ENCODE results near the gene OGA. TPM values are rescaled to one million over a fixed set of nuclear protein-coding genes. Genes with fewer than 3 reads are reported as not detected.
A peak's percentile ranks its signal among the peaks of the same experiment; 100 is the strongest.

Gene OGA
- total RNA-seq, 1 donor from 2014 or later = 275 TPM

DNA sequence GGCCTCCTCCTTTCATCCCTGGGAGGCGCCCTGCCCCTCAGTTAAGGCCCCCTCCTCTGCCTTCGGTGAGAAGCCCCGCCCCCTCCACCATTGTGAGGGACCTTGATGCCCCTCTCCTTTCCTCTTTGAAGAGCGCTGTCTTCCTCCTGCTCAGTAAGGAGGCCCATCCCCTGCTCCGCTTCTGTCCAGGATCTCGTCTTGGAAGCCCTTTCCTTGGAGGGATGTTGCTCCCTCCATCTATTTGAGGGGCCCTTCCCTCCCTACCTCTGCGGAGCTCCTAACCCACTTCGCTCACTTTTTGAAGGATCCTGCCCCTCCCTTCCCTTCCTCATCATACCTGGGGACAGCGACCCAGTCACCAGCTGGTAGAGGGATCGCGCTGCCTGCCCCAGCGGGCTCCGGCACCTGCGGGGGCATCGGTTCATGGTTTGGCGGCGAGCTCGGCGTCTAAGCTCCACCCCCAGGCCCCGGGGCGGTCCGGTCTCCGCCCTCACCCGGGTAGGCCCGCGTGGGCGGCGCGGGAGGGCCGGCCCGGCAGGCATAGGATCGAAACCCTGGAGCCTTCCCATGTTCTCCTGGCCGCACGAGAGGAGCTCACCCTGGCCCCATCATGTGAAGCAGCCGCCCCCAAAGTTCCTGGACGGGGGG lies 21.3 kb upstream of the OGA start:
- Histone ChIP-seq H3K4me1 (peaks cover 31% of the 10 kb centered on the region), H3F3A (ENCODE audit: low read depth) (peaks cover 52% of the 10 kb centered on the region), H3K4me2 (peak overlapping the region; percentile 95), H3K9me3 (ENCODE audit: low read depth) (no peaks in the 10 kb centered on the region), H3K36me3 (no peaks in the 10 kb centered on the region), H3K79me2 (ENCODE audit: low read depth) (no peaks in the 10 kb centered on the region), H2AFZ (replicated peaks) (peak overlapping the region; percentile 93), H4K20me1 (ENCODE audit: low read depth) (peaks cover 60% of the 10 kb centered on the region), H3K27me3 (peaks cover 26% of the 10 kb centered on the region), H3K27ac (no peak overlapping the region), H3K9ac (no peak overlapping the region), H3K4me3 (peak overlapping the region; percentile 67)
- Mint-ChIP-seq H3K9me3 (no peaks in the 10 kb centered on the region), H3K27me3 (ENCODE audit: insufficient read depth, low read depth) (peaks cover 31% of the 10 kb centered on the region), H3K4me1 (peaks cover 52% of the 10 kb centered on the region), H3K36me3 (no peaks in the 10 kb centered on the region), H3K4me3 (peak overlapping the region; percentile 85), H3K27ac (no peak overlapping the region)
- DNase-seq (ENCODE audit: low spot score) = peak; percentile 82
- TF ChIP-seq EZH2 (IDR thresholded peaks at IDR 0.05) (no peak), EZH2phosphoT487 (IDR thresholded peaks at IDR 0.05) (no peak)
- TF ChIP-seq, protein P1, sequence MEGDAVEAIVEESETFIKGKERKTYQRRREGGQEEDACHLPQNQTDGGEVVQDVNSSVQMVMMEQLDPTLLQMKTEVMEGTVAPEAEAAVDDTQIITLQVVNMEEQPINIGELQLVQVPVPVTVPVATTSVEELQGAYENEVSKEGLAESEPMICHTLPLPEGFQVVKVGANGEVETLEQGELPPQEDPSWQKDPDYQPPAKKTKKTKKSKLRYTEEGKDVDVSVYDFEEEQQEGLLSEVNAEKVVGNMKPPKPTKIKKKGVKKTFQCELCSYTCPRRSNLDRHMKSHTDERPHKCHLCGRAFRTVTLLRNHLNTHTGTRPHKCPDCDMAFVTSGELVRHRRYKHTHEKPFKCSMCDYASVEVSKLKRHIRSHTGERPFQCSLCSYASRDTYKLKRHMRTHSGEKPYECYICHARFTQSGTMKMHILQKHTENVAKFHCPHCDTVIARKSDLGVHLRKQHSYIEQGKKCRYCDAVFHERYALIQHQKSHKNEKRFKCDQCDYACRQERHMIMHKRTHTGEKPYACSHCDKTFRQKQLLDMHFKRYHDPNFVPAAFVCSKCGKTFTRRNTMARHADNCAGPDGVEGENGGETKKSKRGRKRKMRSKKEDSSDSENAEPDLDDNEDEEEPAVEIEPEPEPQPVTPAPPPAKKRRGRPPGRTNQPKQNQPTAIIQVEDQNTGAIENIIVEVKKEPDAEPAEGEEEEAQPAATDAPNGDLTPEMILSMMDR (IDR thresholded peaks at IDR 0.05) = no peak

DNA sequence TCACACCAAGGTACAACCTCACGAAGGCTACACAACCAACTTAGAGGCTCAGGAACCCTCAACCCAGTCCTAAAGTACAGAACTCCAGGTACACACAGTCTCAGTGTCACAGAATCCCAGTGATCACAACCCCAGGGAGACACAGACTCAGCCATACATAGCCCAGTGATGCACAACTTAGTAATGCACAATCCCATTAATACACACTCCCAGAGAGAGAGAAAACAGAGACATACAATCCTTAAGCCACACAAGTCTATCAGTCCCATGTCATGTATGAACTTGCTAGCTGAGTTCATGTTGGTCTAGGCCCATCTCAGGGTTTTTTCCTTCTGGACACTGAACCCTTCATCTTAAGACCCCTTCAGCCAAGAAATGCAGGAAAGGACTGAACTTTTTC lies 20.8 kb upstream of the OGA start:
- Histone ChIP-seq H3K36me3 (no peaks in the 10 kb centered on the region), H3K79me2 (ENCODE audit: low read depth) (no peaks in the 10 kb centered on the region), H3K4me2 (peak overlapping the region; percentile 95), H3K27ac (no peak overlapping the region), H3F3A (ENCODE audit: low read depth) (peaks cover 47% of the 10 kb centered on the region), H2AFZ (replicated peaks) (no peak overlapping the region), H3K4me3 (peak overlapping the region; percentile 67), H3K9ac (no peak overlapping the region), H4K20me1 (ENCODE audit: low read depth) (peaks cover 54% of the 10 kb centered on the region), H3K4me1 (peaks cover 25% of the 10 kb centered on the region), H3K9me3 (ENCODE audit: low read depth) (no peaks in the 10 kb centered on the region), H3K27me3 (peaks cover 26% of the 10 kb centered on the region)
- no peak for DNase-seq (ENCODE audit: low spot score)
- H3K36me3 Mint-ChIP-seq = no peaks in the 10 kb centered on the region
- H3K4me1 Mint-ChIP-seq = peaks cover 47% of the 10 kb centered on the region
- no peaks in the 10 kb centered on the region for H3K9me3 Mint-ChIP-seq
- TF ChIP-seq, protein P1 (IDR thresholded peaks at IDR 0.05) = no peak
- TF ChIP-seq EZH2phosphoT487 (IDR thresholded peaks at IDR 0.05) (no peak), EZH2 (IDR thresholded peaks at IDR 0.05) (no peak)
- H3K27ac Mint-ChIP-seq = no peak overlapping the region
- H3K4me3 Mint-ChIP-seq = peak overlapping the region; percentile 85
- peaks cover 28% of the 10 kb centered on the region for H3K27me3 Mint-ChIP-seq (ENCODE audit: insufficient read depth, low read depth)

DNA sequence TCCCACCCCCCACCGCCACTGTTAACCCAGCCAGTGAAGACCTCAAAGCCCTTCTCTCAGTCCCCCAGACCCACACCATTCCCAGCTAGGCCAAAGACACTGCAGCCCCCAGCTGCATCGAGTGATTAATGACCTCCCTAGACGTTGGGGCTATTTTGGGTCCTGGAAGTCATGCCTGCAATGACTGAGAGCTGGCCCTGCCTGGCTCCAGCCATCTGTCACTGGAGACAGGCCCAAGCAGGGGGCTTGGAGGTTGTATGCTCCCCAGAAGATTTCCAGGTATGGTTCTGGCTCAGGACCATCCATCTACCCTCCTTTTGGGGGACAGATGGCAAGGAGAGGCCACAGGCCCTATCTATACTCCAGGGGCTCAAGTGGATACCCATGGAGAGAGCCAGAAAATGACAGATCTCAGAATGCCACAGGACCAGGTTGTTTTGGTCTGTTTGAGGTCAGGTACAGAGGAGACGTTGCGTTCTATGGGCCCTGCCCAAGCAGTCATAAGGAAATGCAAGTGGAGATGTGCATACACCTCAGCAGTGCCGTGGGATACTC lies 20.2 kb upstream of the OGA start:
- H3K4me3 Mint-ChIP-seq = peak overlapping the region; percentile 85

DNA sequence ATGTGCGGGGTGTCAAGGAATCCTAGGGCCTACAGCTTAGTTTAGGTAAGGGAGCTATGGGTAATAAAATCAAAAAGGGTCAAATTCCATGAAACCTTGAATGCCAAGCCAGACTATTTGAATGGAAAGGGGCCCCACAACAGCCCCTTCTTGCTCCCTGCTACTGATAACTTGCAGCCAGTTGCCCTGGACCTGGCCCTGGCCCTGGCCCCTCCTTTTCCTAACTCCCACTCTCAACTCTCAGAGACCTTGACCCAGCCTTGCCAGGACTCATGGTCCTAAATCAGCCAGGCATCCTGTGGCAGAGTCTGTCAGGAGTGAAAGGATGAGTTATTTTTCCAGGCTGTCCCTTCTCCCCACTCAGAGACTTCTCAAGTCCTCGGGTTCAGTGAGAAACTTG lies 19.5 kb upstream of the OGA start:
- Mint-ChIP-seq H3K27ac (no peak overlapping the region), H3K9me3 (no peaks in the 10 kb centered on the region), H3K4me3 (peak overlapping the region; percentile 38), H3K36me3 (no peaks in the 10 kb centered on the region), H3K4me1 (peaks cover 42% of the 10 kb centered on the region), H3K27me3 (ENCODE audit: insufficient read depth, low read depth) (peaks cover 22% of the 10 kb centered on the region)
- Histone ChIP-seq H3K27me3 (peaks cover 16% of the 10 kb centered on the region), H3F3A (ENCODE audit: low read depth) (peaks cover 40% of the 10 kb centered on the region), H3K9ac (no peak overlapping the region), H3K27ac (no peak overlapping the region), H4K20me1 (ENCODE audit: low read depth) (peaks cover 43% of the 10 kb centered on the region), H3K79me2 (ENCODE audit: low read depth) (no peaks in the 10 kb centered on the region), H3K36me3 (no peaks in the 10 kb centered on the region), H3K4me2 (no peak overlapping the region), H2AFZ (replicated peaks) (no peak overlapping the region), H3K9me3 (ENCODE audit: low read depth) (no peaks in the 10 kb centered on the region), H3K4me1 (peaks cover 24% of the 10 kb centered on the region), H3K4me3 (no peak overlapping the region)
- TF ChIP-seq, protein P1 (IDR thresholded peaks at IDR 0.05) = no peak
- no peak for TF ChIP-seq EZH2phosphoT487 (IDR thresholded peaks at IDR 0.05)
- no peak for TF ChIP-seq EZH2 (IDR thresholded peaks at IDR 0.05)
- DNase-seq (ENCODE audit: low spot score) = no peak

More for the DNA sequence above, 20.2 kb upstream of the OGA start:
- peak overlapping the region; percentile 95 for H3K4me2 ChIP-seq
- Mint-ChIP-seq H3K27ac (no peak overlapping the region), H3K36me3 (no peaks in the 10 kb centered on the region), H3K4me1 (peaks cover 46% of the 10 kb centered on the region), H3K27me3 (ENCODE audit: insufficient read depth, low read depth) (peaks cover 28% of the 10 kb centered on the region), H3K9me3 (no peaks in the 10 kb centered on the region)
- H3K36me3 ChIP-seq = no peaks in the 10 kb centered on the region
- H3K79me2 ChIP-seq (ENCODE audit: low read depth) = no peaks in the 10 kb centered on the region
- H3K27ac ChIP-seq = no peak overlapping the region
- TF ChIP-seq EZH2phosphoT487 (IDR thresholded peaks at IDR 0.05) = no peak
- TF ChIP-seq EZH2 (IDR thresholded peaks at IDR 0.05) = no peak
- H3K9ac ChIP-seq = no peak overlapping the region
- H3K27me3 ChIP-seq = peaks cover 23% of the 10 kb centered on the region
- no peak for DNase-seq (ENCODE audit: low spot score)
- no peak overlapping the region for H2AFZ ChIP-seq (replicated peaks)
- H4K20me1 ChIP-seq (ENCODE audit: low read depth) = peaks cover 50% of the 10 kb centered on the region
- H3K4me1 ChIP-seq = peaks cover 24% of the 10 kb centered on the region
- H3K9me3 ChIP-seq (ENCODE audit: low read depth) = no peaks in the 10 kb centered on the region
- H3F3A ChIP-seq (ENCODE audit: low read depth) = peaks cover 43% of the 10 kb centered on the region
- H3K4me3 ChIP-seq = no peak overlapping the region

All from neural progenitor cell (in vitro differentiated cells).